Measurements from ENCODE around the gene PRPF40B.

DNA sequence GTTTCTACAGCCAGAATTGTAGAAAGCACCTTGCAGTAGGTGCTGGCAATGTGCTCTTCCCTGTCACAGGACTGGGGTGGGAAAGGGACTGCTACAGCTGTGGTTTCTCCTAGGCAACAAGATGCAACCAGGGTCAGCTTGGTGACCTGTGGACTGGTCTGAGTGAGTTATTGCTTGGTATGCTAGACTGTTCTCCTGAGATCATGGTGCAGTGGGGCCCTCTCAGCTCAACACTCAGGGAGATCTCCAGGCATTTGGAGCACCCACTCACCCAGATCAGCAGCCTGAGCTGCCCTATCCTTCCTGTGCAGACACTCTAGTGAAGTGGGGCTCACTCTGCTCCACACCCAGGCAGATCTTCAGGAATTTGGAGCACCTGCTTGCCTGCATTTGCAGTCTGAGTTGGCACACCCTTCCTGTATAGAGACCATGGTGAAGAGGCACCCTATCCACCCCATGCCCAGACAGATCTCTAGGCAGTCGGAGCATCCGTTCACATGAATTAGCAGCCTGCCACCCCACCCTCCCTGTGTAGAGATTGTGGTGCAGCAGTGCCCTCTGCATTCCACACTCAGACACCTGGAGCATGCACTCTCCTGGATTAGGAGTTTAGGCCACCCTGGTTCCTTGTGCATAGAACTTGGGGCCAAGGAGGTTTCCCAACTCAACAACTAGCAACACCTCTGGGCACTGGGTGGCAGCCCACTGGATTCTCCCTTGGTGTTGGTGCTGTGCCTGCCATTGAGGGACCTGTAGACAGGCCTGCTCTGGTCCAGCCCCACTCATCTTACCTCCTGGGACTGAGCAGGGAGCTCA is 14.1 kb upstream of the PRPF40B start:
- TF ChIP-seq, protein P1, sequence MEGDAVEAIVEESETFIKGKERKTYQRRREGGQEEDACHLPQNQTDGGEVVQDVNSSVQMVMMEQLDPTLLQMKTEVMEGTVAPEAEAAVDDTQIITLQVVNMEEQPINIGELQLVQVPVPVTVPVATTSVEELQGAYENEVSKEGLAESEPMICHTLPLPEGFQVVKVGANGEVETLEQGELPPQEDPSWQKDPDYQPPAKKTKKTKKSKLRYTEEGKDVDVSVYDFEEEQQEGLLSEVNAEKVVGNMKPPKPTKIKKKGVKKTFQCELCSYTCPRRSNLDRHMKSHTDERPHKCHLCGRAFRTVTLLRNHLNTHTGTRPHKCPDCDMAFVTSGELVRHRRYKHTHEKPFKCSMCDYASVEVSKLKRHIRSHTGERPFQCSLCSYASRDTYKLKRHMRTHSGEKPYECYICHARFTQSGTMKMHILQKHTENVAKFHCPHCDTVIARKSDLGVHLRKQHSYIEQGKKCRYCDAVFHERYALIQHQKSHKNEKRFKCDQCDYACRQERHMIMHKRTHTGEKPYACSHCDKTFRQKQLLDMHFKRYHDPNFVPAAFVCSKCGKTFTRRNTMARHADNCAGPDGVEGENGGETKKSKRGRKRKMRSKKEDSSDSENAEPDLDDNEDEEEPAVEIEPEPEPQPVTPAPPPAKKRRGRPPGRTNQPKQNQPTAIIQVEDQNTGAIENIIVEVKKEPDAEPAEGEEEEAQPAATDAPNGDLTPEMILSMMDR (IDR thresholded peaks at IDR 0.05; ENCODE audit: low read length) = no peak
- TF ChIP-seq EZH2 (optimal IDR thresholded peaks at IDR 0.05; ENCODE audit: low read depth, low read length) (no peak), EZH2phosphoT487 (IDR thresholded peaks at IDR 0.05; ENCODE audit: low read length) (no peak)

Measured in MM.1S (cell line).